ENCODE measurements around the gene FAM3C. TPM values are rescaled to one million over a fixed set of nuclear protein-coding genes. Genes with fewer than 3 reads are reported as not detected.

The FAM3C gene
- total RNA-seq, 2 experiments from 2014 or later = 7.9 to 10.5 TPM

GRCh38 chr7:121369462-121369861, 26.6 kb downstream of the FAM3C start:
- no peaks in the 10 kb centered on the region for H3K9me3 ChIP-seq (ENCODE audit: control insufficient read depth in 1 of 2, insufficient read depth in 1 of 2, low read length in 2 of 2)
- TF ChIP-seq CTCF (IDR thresholded peaks at IDR 0.05) = no peak
- Mint-ChIP-seq H3K27me3 (no peaks in the 10 kb centered on the region), H3K4me3 (no peak overlapping the region), H3K9me3 (no peaks in the 10 kb centered on the region), H3K4me1 (ENCODE audit: low read depth) (peaks cover 7% of the 10 kb centered on the region), H3K27ac (peak overlapping the region; percentile 12), H3K36me3 (ENCODE audit: low read depth) (peaks cover 36% of the 10 kb centered on the region)
- ChIA-PET POLR2A (no interaction called here), CTCF (interaction anchor here (1.0 to 1.5 kb wide), 2 partner anchors 27 to 178 kb away, joined by 3 to 4 read pairs; partner anchors contain the start of gene FAM3C)
- DNase-seq (no peak), ATAC-seq (ENCODE audit: poor library complexity) (no peak)
- no peak overlapping the region for H3K4me3 ChIP-seq (ENCODE audit: low read length)
- H3K4me1 ChIP-seq (ENCODE audit: insufficient read depth, low read length) = no peaks in the 10 kb centered on the region
- peak overlapping the region in 1 of 2 donors; percentile 9 for H3K27ac ChIP-seq (ENCODE audit: low read depth in 1 of 2, low read length in 2 of 2)
- H3K36me3 ChIP-seq (ENCODE audit: insufficient read depth, low read length) = peaks cover 13% of the 10 kb centered on the region
- no peaks in the 10 kb centered on the region for H3K27me3 ChIP-seq (ENCODE audit: control insufficient read depth in 1 of 2, insufficient read depth in 2 of 2, low read length in 2 of 2)
- intact Hi-C loops (cut with DNase I, micrococcal nuclease) = loop anchor here in 1 of 2 experiments (2.0 to 5.0 kb wide), 2 partner anchors 23 to 628 kb away; no protein-coding TSS in a partner anchor

GRCh38 chr7:121366852-121367431, 29.2 kb downstream of the FAM3C start:
- no peaks in the 10 kb centered on the region for H3K27me3 Mint-ChIP-seq
- peak; percentile 87 for TF ChIP-seq CTCF (IDR thresholded peaks at IDR 0.05)
- Histone ChIP-seq H3K27ac (ENCODE audit: low read depth in 1 of 2, low read length in 2 of 2) (no peak overlapping the region), H3K36me3 (ENCODE audit: insufficient read depth, low read length) (peaks cover 19% of the 10 kb centered on the region), H3K4me1 (ENCODE audit: insufficient read depth, low read length) (no peaks in the 10 kb centered on the region), H3K4me3 (ENCODE audit: low read length) (no peak overlapping the region), H3K27me3 (ENCODE audit: control insufficient read depth in 1 of 2, insufficient read depth in 2 of 2, low read length in 2 of 2) (no peaks in the 10 kb centered on the region), H3K9me3 (ENCODE audit: control insufficient read depth in 1 of 2, insufficient read depth in 1 of 2, low read length in 2 of 2) (no peaks in the 10 kb centered on the region)
- H3K4me3 Mint-ChIP-seq = no peak overlapping the region
- H3K9me3 Mint-ChIP-seq = no peaks in the 10 kb centered on the region
- peak; percentile 32 for ATAC-seq (ENCODE audit: poor library complexity)
- peaks cover 45% of the 10 kb centered on the region for H3K36me3 Mint-ChIP-seq (ENCODE audit: low read depth)
- no peaks in the 10 kb centered on the region for H3K4me1 Mint-ChIP-seq (ENCODE audit: low read depth)
- intact Hi-C loops (cut with DNase I, micrococcal nuclease) = loop anchor here (1.0 to 5.0 kb wide), 5 partner anchors 28 to 630 kb away; no protein-coding TSS in a partner anchor
- POLR2A ChIA-PET = interaction anchor here (0.8 to 2.6 kb wide), 3 partner anchors 29 to 591 kb away, joined by 4 to 11 read pairs (median 11); partner anchors contain the start of gene FAM3C
- H3K27ac Mint-ChIP-seq = no peak overlapping the region
- peak in 4 of 14 experiments; percentile 60 to 71 (median 64) for DNase-seq
- CTCF ChIA-PET = interaction anchor here (1.1 to 3.1 kb wide), 13 partner anchors 13 to 628 kb away, joined by 3 to 33 read pairs (median 5); partner anchors contain the start of gene FAM3C

GRCh38 chr7:121360564-121360963, 35.5 kb downstream of the FAM3C start:
- ChIA-PET POLR2A (no interaction called here), CTCF (no interaction called here)
- Mint-ChIP-seq H3K4me3 (no peak overlapping the region), H3K36me3 (ENCODE audit: low read depth) (peaks cover 67% of the 10 kb centered on the region), H3K4me1 (ENCODE audit: low read depth) (no peaks in the 10 kb centered on the region), H3K9me3 (no peaks in the 10 kb centered on the region), H3K27me3 (no peaks in the 10 kb centered on the region), H3K27ac (no peak overlapping the region)
- Histone ChIP-seq H3K4me3 (ENCODE audit: low read length) (no peak overlapping the region), H3K9me3 (ENCODE audit: control insufficient read depth in 1 of 2, insufficient read depth in 1 of 2, low read length in 2 of 2) (no peaks in the 10 kb centered on the region), H3K4me1 (ENCODE audit: insufficient read depth, low read length) (no peaks in the 10 kb centered on the region), H3K27me3 (ENCODE audit: control insufficient read depth in 1 of 2, insufficient read depth in 2 of 2, low read length in 2 of 2) (no peaks in the 10 kb centered on the region), H3K27ac (ENCODE audit: low read depth in 1 of 2, low read length in 2 of 2) (no peak overlapping the region), H3K36me3 (ENCODE audit: insufficient read depth, low read length) (peaks cover 36% of the 10 kb centered on the region)
- DNase-seq = peak in 1 of 14 experiments; percentile 50
- no peak for ATAC-seq (ENCODE audit: poor library complexity)
- intact Hi-C loops (cut with DNase I, micrococcal nuclease) = no loop called here
- no peak for TF ChIP-seq CTCF (IDR thresholded peaks at IDR 0.05)

Measured in CD4-positive, alpha-beta T cell (primary cell).